IMR-90 (cell line): Measurements from ENCODE around the gene ASPRV1. TPM values are rescaled to one million over a fixed set of nuclear protein-coding genes. Genes with fewer than 3 reads are reported as not detected.

Experiments
- ATAC-seq: fragments of 200-7000 bp; cut with Tn5 transposase; 2 replicates; pipeline ENCODE4 v1.9.1; 2020; ENCODE audit warnings: low read depth, mild to moderate bottlenecking, moderate library complexity
- BruUV-seq: library from RNA; stranded (reverse); fragments of 400-500 nt; replicated peaks from 2 replicates; lab custom pipeline; 2021; lab: Mats Ljungman, UMichigan
- CTCF ChIA-PET: fragments of 300-600 bp; formaldehyde crosslinking; extraction: SDS; loops from one replicate; lab custom pipeline; 2021; ENCODE audit warnings: antibody characterized with exemption; lab: Yijun Ruan, JAX
- POLR2A ChIA-PET: fragments of 300-600 bp; sonication (Branson Sonifier 250); formaldehyde crosslinking; loops from one replicate; lab custom pipeline; 2022; ENCODE audit warnings: antibody characterized with exemption; ENCODE audit not compliant: unreplicated experiment; lab: Charles Lee
- DNase-seq: peaks from one replicate; pipeline ENCODE4 v3.0.0; 2013
- H2AFZ ChIP-seq: replicated peaks from 2 replicates; pipeline ENCODE3; 2013; ENCODE audit warnings: low read length, mild to moderate bottlenecking; ENCODE audit not compliant: poor library complexity
- H2AK5ac ChIP-seq: 2 replicates; pipeline ENCODE4 v1.6.1; 2013; ENCODE audit warnings: low read depth, low read length, inconsistent platforms
- H2AK9ac ChIP-seq: replicated peaks from 2 replicates; pipeline ENCODE3; 2013; ENCODE audit warnings: mild to moderate bottlenecking, low read depth, low read length, moderate library complexity; ENCODE audit not compliant: poor library complexity
- H2BK120ac ChIP-seq: 2 replicates; pipeline ENCODE4 v1.6.1; 2013; ENCODE audit warnings: low read depth, low read length, inconsistent platforms
- H2BK15ac ChIP-seq: 3 replicates; pipeline ENCODE4 v1.6.1; 2013; ENCODE audit warnings: low read depth, low read length, inconsistent platforms
- H2BK20ac ChIP-seq: 2 replicates; pipeline ENCODE4 v1.6.1; 2013; ENCODE audit warnings: low read depth, mild to moderate bottlenecking, inconsistent platforms, low read length, moderate library complexity
- H2BK5ac ChIP-seq: 2 replicates; pipeline ENCODE4 v1.6.1; 2013; ENCODE audit warnings: mild to moderate bottlenecking, low read depth, low read length, inconsistent platforms; ENCODE audit not compliant: poor library complexity, severe bottlenecking
- H3K14ac ChIP-seq: replicated peaks from 2 replicates; pipeline ENCODE4 v1.6.1; 2013; ENCODE audit warnings: low read depth, low read length, inconsistent platforms
- H3K18ac ChIP-seq: 2 replicates; pipeline ENCODE4 v1.6.1; 2013; ENCODE audit warnings: low read depth, low read length, control low read depth
- H3K23ac ChIP-seq: 2 replicates; pipeline ENCODE4 v1.6.1; 2013; ENCODE audit warnings: low read depth, low read length, inconsistent platforms
- H3K27ac ChIP-seq: 2 replicates; pipeline ENCODE4 v1.5.1; 2013; ENCODE audit warnings: mild to moderate bottlenecking, control low read depth, low read length; ENCODE audit not compliant: insufficient read depth
- H3K27me3 ChIP-seq: 2 replicates; pipeline ENCODE4 v1.6.1; 2013; ENCODE audit warnings: low read length; ENCODE audit not compliant: control insufficient read depth, insufficient read depth
- H3K36me3 ChIP-seq: 2 replicates; pipeline ENCODE4 v1.6.1; 2013; ENCODE audit warnings: low read length, mixed read lengths; ENCODE audit not compliant: control insufficient read depth, insufficient read depth
- H3K4ac ChIP-seq: 2 replicates; pipeline ENCODE4 v1.6.1; 2013; ENCODE audit warnings: low read depth, low read length, inconsistent platforms
- H3K4me1 ChIP-seq: 2 replicates; pipeline ENCODE4 v1.6.1; 2013; ENCODE audit warnings: low read length, mixed read lengths; ENCODE audit not compliant: control insufficient read depth, insufficient read depth
- H3K4me2 ChIP-seq: 2 replicates; pipeline ENCODE4 v1.6.1; 2013; ENCODE audit warnings: low read depth, mild to moderate bottlenecking, control low read depth, low read length, moderate library complexity
- H3K4me3 ChIP-seq: 2 replicates; pipeline ENCODE4 v1.5.1; 2013; ENCODE audit warnings: low read depth, mild to moderate bottlenecking, control low read depth, low read length, moderate library complexity; ENCODE audit not compliant: insufficient read depth
- H3K56ac ChIP-seq: 2 replicates; pipeline ENCODE4 v1.6.1; 2013; ENCODE audit warnings: low read length, inconsistent platforms; ENCODE audit not compliant: insufficient read depth; ENCODE audit errors: extremely low read depth
- H3K79me1 ChIP-seq, 2 experiments: 2 replicates each; pipeline ENCODE4 v1.6.1; 2013; ENCODE audit warnings: low read length in 2 of 2, inconsistent platforms in 1 of 2, low read depth in 1 of 2
- H3K9ac ChIP-seq: 2 replicates; pipeline ENCODE4 v1.6.1; 2013; ENCODE audit warnings: low read depth, low read length, control low read depth
- H3K9me1 ChIP-seq: 2 replicates; pipeline ENCODE4 v1.6.1; 2013; ENCODE audit warnings: low read length, inconsistent platforms; ENCODE audit not compliant: insufficient read depth
- H3K9me3 ChIP-seq: 2 replicates; pipeline ENCODE4 v1.6.1; 2013; ENCODE audit warnings: low read length; ENCODE audit not compliant: control insufficient read depth, insufficient read depth
- H4K20me1 ChIP-seq: 2 replicates; pipeline ENCODE4 v1.6.1; 2013; ENCODE audit warnings: low read length, inconsistent platforms; ENCODE audit not compliant: insufficient read depth
- H4K5ac ChIP-seq: 2 replicates; pipeline ENCODE4 v1.6.1; 2013; ENCODE audit warnings: mild to moderate bottlenecking, low read depth, low read length, control low read depth
- H4K8ac ChIP-seq, 2 experiments: 2 replicates each; pipeline ENCODE4 v1.6.1; 2013; ENCODE audit warnings: low read depth in 2 of 2, low read length in 2 of 2, control low read depth in 1 of 2, inconsistent platforms in 1 of 2
- H4K91ac ChIP-seq: 2 replicates; pipeline ENCODE4 v1.6.1; 2013; ENCODE audit warnings: low read depth, low read length, inconsistent platforms; ENCODE audit not compliant: insufficient read depth
- BHLHE40 ChIP-seq: fragments of 150-350 bp; IDR thresholded peaks from 2 replicates; pipeline ENCODE4 v1.6.1; 2016; ENCODE audit warnings: mild to moderate bottlenecking, low read depth, low read length
- CEBPB ChIP-seq: IDR thresholded peaks from 2 replicates; pipeline ENCODE4 v1.6.1; 2012; ENCODE audit warnings: low read depth, low read length, improper control_type of control experiment
- CHD1 ChIP-seq: IDR thresholded peaks from 2 replicates; pipeline ENCODE4 v1.6.1; 2012; ENCODE audit warnings: low read depth, low read length, improper control_type of control experiment
- CTCF ChIP-seq: conservative IDR thresholded peaks from 2 replicates; pipeline ENCODE4 v1.5.1; 2012; ENCODE audit warnings: mild to moderate bottlenecking, low read depth, low read length, improper control_type of control experiment
- ELK1 ChIP-seq: fragments of 150-350 bp; IDR thresholded peaks from 2 replicates; pipeline ENCODE4 v1.6.1; 2016; ENCODE audit warnings: low read depth, mild to moderate bottlenecking, low read length, moderate library complexity, borderline replicate concordance
- FOS ChIP-seq: fragments of 150-350 bp; IDR thresholded peaks from 2 replicates; pipeline ENCODE4 v1.6.1; 2016; ENCODE audit warnings: low read depth, low read length
- MAFK ChIP-seq: IDR thresholded peaks from 2 replicates; pipeline ENCODE4 v1.6.1; 2012; ENCODE audit warnings: low read depth, low read length, improper control_type of control experiment
- MAZ ChIP-seq: IDR thresholded peaks from 2 replicates; pipeline ENCODE4 v1.6.1; 2012; ENCODE audit warnings: low read depth, mild to moderate bottlenecking, low read length, improper control_type of control experiment, moderate library complexity, borderline replicate concordance
- MXI1 ChIP-seq: IDR thresholded peaks from 2 replicates; pipeline ENCODE4 v1.6.1; 2012; ENCODE audit warnings: low read depth, mild to moderate bottlenecking, low read length, moderate library complexity, borderline replicate concordance
- NFE2L2 ChIP-seq: fragments of 150-350 bp; IDR thresholded peaks from 2 replicates; pipeline ENCODE4 v1.6.1; 2016; ENCODE audit warnings: low read depth, mild to moderate bottlenecking, low read length
- POLR2A ChIP-seq: IDR thresholded peaks from 2 replicates; pipeline ENCODE4 v1.6.1; 2012; ENCODE audit warnings: mild to moderate bottlenecking, low read depth, low read length
- RAD21 ChIP-seq: IDR thresholded peaks from 2 replicates; pipeline ENCODE4 v1.6.1; 2012; ENCODE audit warnings: low read length, improper control_type of control experiment
- RCOR1 ChIP-seq: IDR thresholded peaks from 2 replicates; pipeline ENCODE4 v1.6.1; 2012; ENCODE audit warnings: mild to moderate bottlenecking, low read length, improper control_type of control experiment; ENCODE audit not compliant: insufficient replicate concordance
- RFX5 ChIP-seq: IDR thresholded peaks from 2 replicates; pipeline ENCODE4 v1.8.0; 2012; ENCODE audit warnings: low read depth, mild to moderate bottlenecking, low read length, moderate library complexity
- SMC3 ChIP-seq: fragments of 150-350 bp; IDR thresholded peaks from 2 replicates; pipeline ENCODE4 v1.6.1; 2016; ENCODE audit warnings: low read depth, mild to moderate bottlenecking, antibody characterized with exemption, low read length, moderate library complexity
- WGBS, 2 experiments: methylation state at CpG; one replicate each; pipeline versions ENCODE4 v1.1.5 to v1.1.7; 2013; ENCODE audit warnings: missing lambda C conversion rate in 2 of 2; ENCODE audit not compliant: insufficient read length in 1 of 2; ENCODE audit errors: extremely low coverage in 2 of 2; 5-methylcytosine and 5-hydroxymethylcytosine counted together
- dilution Hi-C: fragments of 300-500 bp; cut with HindIII; formaldehyde crosslinking; loops from one replicate; pipeline ENCODE4 v1.14.3; 2018; ENCODE audit warnings: low sequenced_read_pairs; ENCODE audit not compliant: unreplicated experiment
- in situ Hi-C: fragments of 300-500 bp; cut with MboI; formaldehyde crosslinking; loops from 3 replicates; pipeline ENCODE4 v1.14.3; 2019; ENCODE audit warnings: low sequenced_read_pairs, inconsistent platforms, mixed read lengths
- intact Hi-C: fragments of 100-400 bp; cut with micrococcal nuclease; formaldehyde crosslinking; loops from 2 replicates; pipeline ENCODE4 v1.10.0; 2022
- polyA plus RNA-seq, 3 experiments: library from polyadenylated mRNA; depleted of rRNA; stranded (reverse); fragments of >200 nt; gene quantifications; 2 replicates each; pipeline ENCODE4 v1.2.3, GENCODE V29; 2012; ENCODE audit warnings: low replicate concordance in 1 of 3
- total RNA-seq: library from RNA; depleted of rRNA; stranded (reverse); fragments of >200 nt; gene quantifications from 2 replicates; pipeline ENCODE4 v1.2.3, GENCODE V29; 2012

Gene ASPRV1
- total and polyA plus RNA-seq, 2 of the 4 experiments (the other 2 are of a cell fraction), result 0.14 to 0.18 TPM

GRCh38 chr2:69993708-69994107 lies 32.3 kb upstream of the ASPRV1 start:
- H3K4ac ChIP-seq, result no peak overlapping the region
- H3K18ac ChIP-seq, result no peak overlapping the region
- H3K4me2 ChIP-seq, result no peak overlapping the region
- POLR2A ChIA-PET, result no interaction called here
- CTCF ChIA-PET, result no interaction called here
- intact Hi-C loops (no loop called here), in situ Hi-C loops (no loop called here), dilution Hi-C loops (no loop called here)
- H3K36me3 ChIP-seq, result no peaks in the 10 kb centered on the region
- WGBS, 2 experiments, result 87% methylated on average over 2 of the region's 5 CpGs; no CpG with 5 or more reads in 1 of the 2 experiments
- H2BK20ac ChIP-seq, result no peak overlapping the region
- no peak overlapping the region for H4K91ac ChIP-seq
- H3K9me1 ChIP-seq, result peaks cover 5% of the 10 kb centered on the region; the same call in 1 of the 2 replicates
- no peak overlapping the region for H3K56ac ChIP-seq
- H2AK9ac ChIP-seq, result no peak overlapping the region
- no peak overlapping the region for H2BK5ac ChIP-seq
- TF ChIP-seq ELK1 (no peak), MAZ (no peak), FOS (no peak), RAD21 (no peak), RCOR1 (no peak), CHD1 (no peak), CEBPB (no peak), MXI1 (no peak), BHLHE40 (no peak), MAFK (no peak), NFE2L2 (no peak), SMC3 (no peak), CTCF (no peak), POLR2A (no peak), RFX5 (no peak)
- DNase-seq, result no peak
- no peak for ATAC-seq
- H4K8ac ChIP-seq, result no peak overlapping the region
- no peak overlapping the region for H3K14ac ChIP-seq
- no peak overlapping the region for H3K9ac ChIP-seq
- no peak overlapping the region for H3K27ac ChIP-seq
- H2AFZ ChIP-seq, result no peak overlapping the region
- H2BK15ac ChIP-seq, result no peak overlapping the region
- no peak overlapping the region for H3K23ac ChIP-seq
- no peaks in the 10 kb centered on the region for H3K27me3 ChIP-seq
- H2AK5ac ChIP-seq, result no peak overlapping the region
- BruUV-seq, result no TSS peak
- H2BK120ac ChIP-seq, result no peak overlapping the region
- no peaks in the 10 kb centered on the region for H3K79me1 ChIP-seq
- H3K9me3 ChIP-seq, result no peaks in the 10 kb centered on the region
- no peak overlapping the region for H3K4me3 ChIP-seq
- no peak overlapping the region for H4K5ac ChIP-seq
- H4K20me1 ChIP-seq, result no peaks in the 10 kb centered on the region
- peaks cover 5% of the 10 kb centered on the region for H3K4me1 ChIP-seq
